ENCODE data around the gene HEXIM2. TPM values are rescaled to one million over a fixed set of nuclear protein-coding genes. Genes with fewer than 3 reads are reported as not detected.

Gene HEXIM2
- total RNA-seq, 2 experiments from 2014 or later = 1.3 to 1.5 TPM

GRCh38 chr17:45171338-45172231 is 9.9 kb downstream of the HEXIM2 start:
- Histone ChIP-seq H3K4me3 (ENCODE audit: low read length) (peak overlapping the region; percentile 45), H3K9me3 (ENCODE audit: control insufficient read depth in 1 of 2, insufficient read depth in 1 of 2, low read length in 2 of 2) (no peaks in the 10 kb centered on the region), H3K4me1 (ENCODE audit: insufficient read depth, low read length) (peaks cover 23% of the 10 kb centered on the region), H3K27ac (ENCODE audit: low read depth in 1 of 2, low read length in 2 of 2) (no peak overlapping the region), H3K36me3 (ENCODE audit: insufficient read depth, low read length) (no peaks in the 10 kb centered on the region), H3K27me3 (ENCODE audit: control insufficient read depth in 1 of 2, insufficient read depth in 2 of 2, low read length in 2 of 2) (no peaks in the 10 kb centered on the region)
- Mint-ChIP-seq H3K9me3 (no peaks in the 10 kb centered on the region), H3K4me3 (peak overlapping the region; percentile 83), H3K27me3 (no peaks in the 10 kb centered on the region), H3K4me1 (ENCODE audit: low read depth) (peaks cover 26% of the 10 kb centered on the region), H3K27ac (peak overlapping the region; percentile 76), H3K36me3 (ENCODE audit: low read depth) (no peaks in the 10 kb centered on the region)
- ATAC-seq (ENCODE audit: poor library complexity) = no peak
- CTCF ChIA-PET = interaction anchor here (1.2 to 2.3 kb wide), 3 partner anchors 20 to 36 kb away, joined by 4 to 13 read pairs (median 5); partner anchors contain the start of gene ACBD4
- POLR2A ChIA-PET = interaction anchor here (0.8 to 5.9 kb wide), 4 partner anchors 9 to 22 kb away, joined by 3 to 122 read pairs (median 50); partner anchors contain the start of genes HEXIM1 and HEXIM2
- DNase-seq = peak in 1 of 14 experiments; percentile 25
- intact Hi-C loops (cut with DNase I, micrococcal nuclease) = loop anchor here in 1 of 2 experiments (2.0 kb wide), 1 partner anchor 19 kb away; no protein-coding TSS in a partner anchor
- TF ChIP-seq CTCF (IDR thresholded peaks at IDR 0.05) = no peak

- Histone ChIP-seq H3K9me3 (ENCODE audit: control insufficient read depth in 1 of 2, insufficient read depth in 1 of 2, low read length in 2 of 2) (no peaks in the 10 kb centered on the region), H3K27me3 (ENCODE audit: control insufficient read depth in 1 of 2, insufficient read depth in 2 of 2, low read length in 2 of 2) (no peaks in the 10 kb centered on the region), H3K27ac (ENCODE audit: low read depth in 1 of 2, low read length in 2 of 2) (peak overlapping the region in 1 of 2 donors; percentile 15), H3K4me1 (ENCODE audit: insufficient read depth, low read length) (peaks cover 23% of the 10 kb centered on the region), H3K36me3 (ENCODE audit: insufficient read depth, low read length) (no peaks in the 10 kb centered on the region), H3K4me3 (ENCODE audit: low read length) (peak overlapping the region; percentile 45)
- POLR2A ChIA-PET = interaction anchor here (0.8 to 5.9 kb wide), 7 partner anchors 10 to 145 kb away, joined by 3 to 122 read pairs (median 8); partner anchors contain the start of genes ACBD4, HEXIM1, HEXIM2 and MAP3K14
- Mint-ChIP-seq H3K4me3 (peak overlapping the region; percentile 83), H3K36me3 (ENCODE audit: low read depth) (no peaks in the 10 kb centered on the region), H3K9me3 (no peaks in the 10 kb centered on the region), H3K27me3 (no peaks in the 10 kb centered on the region), H3K4me1 (ENCODE audit: low read depth) (peaks cover 26% of the 10 kb centered on the region), H3K27ac (peak overlapping the region; percentile 76)
- CTCF ChIA-PET = interaction anchor here (1.2 to 2.3 kb wide), 4 partner anchors 20 to 37 kb away, joined by 4 to 13 read pairs (median 5); partner anchors contain the start of genes ACBD4 and HEXIM1
- TF ChIP-seq CTCF (IDR thresholded peaks at IDR 0.05) = no peak
- DNase-seq = no peak
- no peak for ATAC-seq (ENCODE audit: poor library complexity)
- intact Hi-C loops (cut with DNase I, micrococcal nuclease) = loop anchor here in 1 of 2 experiments (2.0 kb wide), 1 partner anchor 19 kb away; no protein-coding TSS in a partner anchor
These were observed 10.5 kb downstream of the HEXIM2 start for GRCh38 chr17:45172232-45172540.

- Mint-ChIP-seq H3K4me3 (peak overlapping the region; percentile 83), H3K36me3 (ENCODE audit: low read depth) (no peaks in the 10 kb centered on the region), H3K9me3 (no peaks in the 10 kb centered on the region), H3K27ac (peak overlapping the region; percentile 76), H3K27me3 (no peaks in the 10 kb centered on the region), H3K4me1 (ENCODE audit: low read depth) (peaks cover 26% of the 10 kb centered on the region)
- Histone ChIP-seq H3K4me1 (ENCODE audit: insufficient read depth, low read length) (peaks cover 23% of the 10 kb centered on the region), H3K27me3 (ENCODE audit: control insufficient read depth in 1 of 2, insufficient read depth in 2 of 2, low read length in 2 of 2) (no peaks in the 10 kb centered on the region), H3K9me3 (ENCODE audit: control insufficient read depth in 1 of 2, insufficient read depth in 1 of 2, low read length in 2 of 2) (no peaks in the 10 kb centered on the region), H3K27ac (ENCODE audit: low read depth in 1 of 2, low read length in 2 of 2) (peak overlapping the region in 1 of 2 donors; percentile 44), H3K4me3 (ENCODE audit: low read length) (peak overlapping the region; percentile 45), H3K36me3 (ENCODE audit: insufficient read depth, low read length) (no peaks in the 10 kb centered on the region)
- ATAC-seq (ENCODE audit: poor library complexity) (peak; percentile 83), DNase-seq (peak; percentile 11 to 75 (median 52))
- intact Hi-C loops (cut with DNase I, micrococcal nuclease) = loop anchor here in 1 of 2 experiments (2.0 kb wide), 1 partner anchor 20 kb away; no protein-coding TSS in a partner anchor
- peak; percentile 46 for TF ChIP-seq CTCF (IDR thresholded peaks at IDR 0.05)
- POLR2A ChIA-PET = interaction anchor here (0.7 to 5.9 kb wide), 16 partner anchors 10 to 144 kb away, joined by 3 to 122 read pairs (median 5); partner anchors contain the start of genes ACBD4, HEXIM1, HEXIM2 and MAP3K14
- CTCF ChIA-PET = interaction anchor here (1.0 to 2.3 kb wide), 5 partner anchors 21 to 37 kb away, joined by 4 to 13 read pairs (median 5); partner anchors contain the start of genes ACBD4 and HEXIM1
These were observed 11.0 kb downstream of the HEXIM2 start for GRCh38 chr17:45172541-45173286.

Measured in CD4-positive, alpha-beta T cell (primary cell).